Fibroblast of mammary gland (primary cell): ENCODE data around the gene NEK9.

ENCODE experiments used
- DNase-seq: peaks from one replicate; pipeline ENCODE4 v3.0.0-alpha.2; 2010; ENCODE audit warnings: low read depth
- H3K4me3 ChIP-seq: 2 replicates; pipeline ENCODE4 v1.5.1; 2011; ENCODE audit warnings: low read depth, mild to moderate bottlenecking, low read length, moderate library complexity; ENCODE audit not compliant: control insufficient read depth
- CTCF ChIP-seq: conservative IDR thresholded peaks from 2 replicates; pipeline ENCODE4 v1.5.1; 2011; ENCODE audit warnings: low read depth, low read length, inconsistent platforms; ENCODE audit not compliant: control insufficient read depth, insufficient read depth

Gene NEK9

GRCh38 chr14:75067212-75067611 is 59.6 kb downstream of the NEK9 start:
- no peak overlapping the region for H3K4me3 ChIP-seq
- DNase-seq, result no peak
- TF ChIP-seq CTCF, result no peak

- no peak for TF ChIP-seq CTCF
- DNase-seq, result no peak
- no peak overlapping the region for H3K4me3 ChIP-seq
Observed at GRCh38 chr14:75066691-75067090, 60.2 kb downstream of the NEK9 start.

GRCh38 chr14:75064205-75064567 is 62.7 kb downstream of the NEK9 start:
- no peak for DNase-seq
- no peak for TF ChIP-seq CTCF
- H3K4me3 ChIP-seq, result peak overlapping the region; percentile 98

GRCh38 chr14:75063491-75064204 is 63.2 kb downstream of the NEK9 start, which contains the start of gene ACYP1:
ACYP1 (minus strand) TSS chr14:75064024; CDS start chr14:75063553, 471 bp downstream.
- H3K4me3 ChIP-seq, result peak within 1 kb of the TSS; percentile 98
- DNase-seq, result peak; percentile 81
- TF ChIP-seq CTCF, result no peak

GRCh38 chr14:75063013-75063412 is 63.8 kb downstream of the NEK9 start:
- peak overlapping the region; percentile 98 for H3K4me3 ChIP-seq
- no peak for TF ChIP-seq CTCF
- no peak for DNase-seq

- no peak for TF ChIP-seq CTCF
- no peak overlapping the region for H3K4me3 ChIP-seq
- DNase-seq, result no peak
Observed at GRCh38 chr14:75060420-75060819, 66.4 kb downstream of the NEK9 start.

- H3K4me3 ChIP-seq, result no peak overlapping the region
- no peak for DNase-seq
- no peak for TF ChIP-seq CTCF
Observed at GRCh38 chr14:75059642-75060041, 67.2 kb downstream of the NEK9 start.
